ENCODE data around the gene ZMYND8. TPM values are rescaled to one million over a fixed set of nuclear protein-coding genes. Genes with fewer than 3 reads are reported as not detected.
"Not testable (repeated sequence)": the region's sequence is repeated elsewhere in the genome, so short reads cannot be mapped to it uniquely, and the experiment has no call there.

Gene ZMYND8
- total RNA-seq, 3 donors from 2014 or later (not counting 1 experiment from before 2014, with no cell fraction given), result 57.6 to 72.6 (median 69.8) TPM

GRCh38 chr20:47263080-47263464, 93.4 kb downstream of the ZMYND8 start:
- Histone ChIP-seq H3K4me1 (ENCODE audit: control insufficient read depth, insufficient read depth, low read length) (peaks cover 35% of the 10 kb centered on the region), H3K9me3 (ENCODE audit: control insufficient read depth, insufficient read depth, low read length) (no peaks in the 10 kb centered on the region), H3K36me3 (ENCODE audit: control insufficient read depth, insufficient read depth, low read length) (peaks cover 47% of the 10 kb centered on the region), H3K27ac (ENCODE audit: low read length) (peak overlapping the region; percentile 62), H3K4me3 (ENCODE audit: low read length) (no peak overlapping the region), H3K27me3 (ENCODE audit: control insufficient read depth, insufficient read depth, low read length) (no peaks in the 10 kb centered on the region)
- H3K4me3 Mint-ChIP-seq, result no peak overlapping the region
- no peak for ATAC-seq
- no peaks in the 10 kb centered on the region for H3K9me3 Mint-ChIP-seq
- intact Hi-C loops (cut with micrococcal nuclease), result no loop called here
- TF ChIP-seq CTCF (IDR thresholded peaks at IDR 0.05), result no peak
- no peaks in the 10 kb centered on the region for H3K27me3 Mint-ChIP-seq (ENCODE audit: low read depth in 2 of 2)
- 80% methylated on average over 3 of the region's 3 CpGs for WGBS (ENCODE audit: insufficient coverage)
- no peak for DNase-seq
- no peaks in the 10 kb centered on the region for H3K36me3 Mint-ChIP-seq
- H3K27ac Mint-ChIP-seq, result no peak overlapping the region
- H3K4me1 Mint-ChIP-seq, result peaks cover 32 to 45% of the 10 kb centered on the region in 2 donors

- DNase-seq (no peak), ATAC-seq (peak in 2 of 3 donors; percentile 44 to 46)
- H3K36me3 Mint-ChIP-seq, result no peaks in the 10 kb centered on the region
- H3K4me1 Mint-ChIP-seq, result peaks cover 36 to 51% of the 10 kb centered on the region in 2 donors
- H3K27me3 ChIP-seq (ENCODE audit: control insufficient read depth, insufficient read depth, low read length), result no peaks in the 10 kb centered on the region
- TF ChIP-seq CTCF (IDR thresholded peaks at IDR 0.05), result no peak
- intact Hi-C loops (cut with micrococcal nuclease), result no loop called here
- 72% methylated on average over 15 of the region's 15 CpGs for WGBS (ENCODE audit: insufficient coverage)
- peak overlapping the region; percentile 4 to 46 for H3K27ac Mint-ChIP-seq
- H3K4me3 Mint-ChIP-seq, result no peak overlapping the region
- peaks cover 47% of the 10 kb centered on the region for H3K36me3 ChIP-seq (ENCODE audit: control insufficient read depth, insufficient read depth, low read length)
- H3K4me1 ChIP-seq (ENCODE audit: control insufficient read depth, insufficient read depth, low read length), result peaks cover 39% of the 10 kb centered on the region
- peak overlapping the region; percentile 62 for H3K27ac ChIP-seq (ENCODE audit: low read length)
- H3K4me3 ChIP-seq (ENCODE audit: low read length), result no peak overlapping the region
- no peaks in the 10 kb centered on the region for H3K9me3 ChIP-seq (ENCODE audit: control insufficient read depth, insufficient read depth, low read length)
- no peaks in the 10 kb centered on the region for H3K27me3 Mint-ChIP-seq (ENCODE audit: low read depth in 2 of 2)
- H3K9me3 Mint-ChIP-seq, result no peaks in the 10 kb centered on the region
Measured at GRCh38 chr20:47262365-47263013, 94.0 kb downstream of the ZMYND8 start.

- no peaks in the 10 kb centered on the region for H3K27me3 ChIP-seq (ENCODE audit: control insufficient read depth, insufficient read depth, low read length)
- H3K4me3 Mint-ChIP-seq, result no peak overlapping the region
- no peaks in the 10 kb centered on the region for H3K9me3 Mint-ChIP-seq
- no peak overlapping the region for H3K4me3 ChIP-seq (ENCODE audit: low read length)
- no peaks in the 10 kb centered on the region for H3K36me3 Mint-ChIP-seq
- WGBS (ENCODE audit: insufficient coverage), result 88% methylated on average over 8 of the region's 8 CpGs
- peak overlapping the region; percentile 4 to 46 for H3K27ac Mint-ChIP-seq
- DNase-seq (no peak), ATAC-seq (no peak)
- no peaks in the 10 kb centered on the region for H3K27me3 Mint-ChIP-seq (ENCODE audit: low read depth in 2 of 2)
- H3K4me1 Mint-ChIP-seq, result peaks cover 39 to 52% of the 10 kb centered on the region in 2 donors
- H3K4me1 ChIP-seq (ENCODE audit: control insufficient read depth, insufficient read depth, low read length), result peaks cover 39% of the 10 kb centered on the region
- peaks cover 42% of the 10 kb centered on the region for H3K36me3 ChIP-seq (ENCODE audit: control insufficient read depth, insufficient read depth, low read length)
- no peaks in the 10 kb centered on the region for H3K9me3 ChIP-seq (ENCODE audit: control insufficient read depth, insufficient read depth, low read length)
- TF ChIP-seq CTCF (IDR thresholded peaks at IDR 0.05), result no peak
- H3K27ac ChIP-seq (ENCODE audit: low read length), result peak overlapping the region; percentile 62
- intact Hi-C loops (cut with micrococcal nuclease), result no loop called here
Measured at GRCh38 chr20:47262008-47262364, 94.5 kb downstream of the ZMYND8 start.

- peak overlapping the region in 1 of 2 donors; percentile 57 for H3K27ac Mint-ChIP-seq
- H3K4me3 ChIP-seq (ENCODE audit: low read length); H3K4me3 Mint-ChIP-seq; H3K36me3 Mint-ChIP-seq; H3K9me3 ChIP-seq (ENCODE audit: control insufficient read depth, insufficient read depth, low read length); H3K9me3 Mint-ChIP-seq; DNase-seq; H3K27me3 Mint-ChIP-seq (ENCODE audit: low read depth in 2 of 2); H3K27ac ChIP-seq (ENCODE audit: low read length); ATAC-seq; H3K27me3 ChIP-seq (ENCODE audit: control insufficient read depth, insufficient read depth, low read length); intact Hi-C loops (cut with micrococcal nuclease): not testable (repeated sequence)
- 100% methylated on average over 1 of the region's 2 CpGs for WGBS (ENCODE audit: insufficient coverage)
- H3K4me1 Mint-ChIP-seq, result peaks cover 36 to 49% of the 10 kb centered on the region in 2 donors
- peaks cover 39% of the 10 kb centered on the region for H3K4me1 ChIP-seq (ENCODE audit: control insufficient read depth, insufficient read depth, low read length)
- peaks cover 43% of the 10 kb centered on the region for H3K36me3 ChIP-seq (ENCODE audit: control insufficient read depth, insufficient read depth, low read length)
Measured at GRCh38 chr20:47261161-47261774, 95.2 kb downstream of the ZMYND8 start.

- H3K36me3 Mint-ChIP-seq; ATAC-seq; H3K4me3 Mint-ChIP-seq; H3K9me3 Mint-ChIP-seq; H3K4me3 ChIP-seq (ENCODE audit: low read length); H3K27me3 Mint-ChIP-seq (ENCODE audit: low read depth in 2 of 2); H3K9me3 ChIP-seq (ENCODE audit: control insufficient read depth, insufficient read depth, low read length); H3K27me3 ChIP-seq (ENCODE audit: control insufficient read depth, insufficient read depth, low read length); H3K27ac ChIP-seq (ENCODE audit: low read length); DNase-seq; intact Hi-C loops (cut with micrococcal nuclease): not testable (repeated sequence)
- Histone ChIP-seq H3K4me1 (ENCODE audit: control insufficient read depth, insufficient read depth, low read length) (peaks cover 39% of the 10 kb centered on the region), H3K36me3 (ENCODE audit: control insufficient read depth, insufficient read depth, low read length) (peaks cover 39% of the 10 kb centered on the region)
- Mint-ChIP-seq H3K27ac (peak overlapping the region; percentile 85 to 86), H3K4me1 (peaks cover 36 to 49% of the 10 kb centered on the region in 2 donors)
- WGBS (ENCODE audit: insufficient coverage), result 97% methylated on average over 8 of the region's 8 CpGs
Measured at GRCh38 chr20:47260540-47261126, 95.9 kb downstream of the ZMYND8 start.
